Activated naive CD4-positive, alpha-beta T cell (primary cell): ENCODE measurements around the gene NFATC1.
A peak's percentile ranks its signal among the peaks of the same experiment; 100 is the strongest.

Source experiments
- DNase-seq, 4 experiments: peaks; one replicate each; lab custom pipeline; 2025; lab: John Stamatoyannopoulos, UW

Gene NFATC1

DNA sequence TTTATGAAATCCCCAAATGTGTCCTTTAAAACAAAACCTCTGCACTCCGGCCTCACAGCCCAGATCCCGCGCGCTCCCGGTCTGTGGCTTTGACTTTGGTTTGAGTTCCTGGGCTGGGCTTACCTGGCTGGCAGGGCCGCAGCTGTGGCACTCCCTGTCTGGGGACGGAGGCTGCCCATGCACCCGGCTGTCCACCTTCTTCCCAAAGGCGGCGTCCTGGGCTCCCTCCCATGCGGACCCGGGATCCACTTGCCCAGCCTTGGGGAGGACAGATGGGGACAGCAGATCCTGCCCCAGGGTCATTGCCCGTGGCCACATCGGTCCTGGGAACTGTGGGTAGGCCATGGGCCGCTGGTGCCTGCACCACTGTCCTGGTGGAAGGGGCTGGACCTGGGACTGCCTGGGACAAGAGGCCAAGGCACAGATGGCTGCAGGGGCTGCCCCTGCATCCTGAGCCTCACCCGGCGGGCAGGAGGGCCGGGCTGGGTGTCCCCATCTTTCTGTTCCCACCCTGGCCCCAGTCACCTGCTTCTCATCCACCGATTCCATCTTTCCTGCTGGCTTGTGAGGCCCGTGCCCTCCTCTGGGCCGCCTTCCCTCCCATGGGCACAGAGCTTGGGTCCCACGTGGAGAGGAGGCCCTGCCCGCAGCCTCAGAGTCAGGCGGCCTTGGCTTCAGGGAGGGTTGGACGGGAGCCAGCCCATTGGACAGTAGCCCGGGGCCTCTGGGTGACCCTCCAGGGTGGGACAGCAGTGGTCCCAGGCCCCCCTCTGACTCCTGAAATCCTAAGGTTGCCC lies 27.7 kb downstream of the NFATC1 start:
- no peak for DNase-seq

DNA sequence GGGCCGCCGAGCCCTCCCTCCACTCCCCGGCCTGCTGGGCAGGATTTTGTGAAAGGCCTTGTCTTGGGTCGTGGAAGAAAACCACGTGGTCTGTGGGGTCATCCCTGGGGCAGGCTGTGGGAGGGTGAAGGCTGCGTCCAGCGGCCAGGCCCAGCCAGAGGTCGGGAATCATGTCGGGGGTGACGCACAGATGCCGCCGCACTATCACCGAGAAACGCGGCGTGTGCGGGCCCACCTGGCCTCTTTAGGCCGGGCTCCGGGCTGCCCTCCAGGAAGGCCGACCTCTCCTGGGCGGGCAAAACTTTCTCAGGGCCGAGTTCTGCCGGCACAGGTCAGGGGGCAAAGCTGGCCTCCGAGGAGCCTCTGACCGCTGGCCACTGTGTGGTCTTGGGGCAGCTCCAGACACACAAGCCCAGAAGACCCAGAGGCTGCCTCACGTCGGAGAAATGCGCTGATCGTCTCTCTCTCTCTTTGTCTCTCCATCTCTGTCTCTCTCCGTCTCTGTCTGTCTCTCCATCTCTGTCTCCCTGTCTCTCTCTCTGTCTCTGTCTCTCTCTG lies 28.4 kb downstream of the NFATC1 start:
- DNase-seq = no peak

DNA sequence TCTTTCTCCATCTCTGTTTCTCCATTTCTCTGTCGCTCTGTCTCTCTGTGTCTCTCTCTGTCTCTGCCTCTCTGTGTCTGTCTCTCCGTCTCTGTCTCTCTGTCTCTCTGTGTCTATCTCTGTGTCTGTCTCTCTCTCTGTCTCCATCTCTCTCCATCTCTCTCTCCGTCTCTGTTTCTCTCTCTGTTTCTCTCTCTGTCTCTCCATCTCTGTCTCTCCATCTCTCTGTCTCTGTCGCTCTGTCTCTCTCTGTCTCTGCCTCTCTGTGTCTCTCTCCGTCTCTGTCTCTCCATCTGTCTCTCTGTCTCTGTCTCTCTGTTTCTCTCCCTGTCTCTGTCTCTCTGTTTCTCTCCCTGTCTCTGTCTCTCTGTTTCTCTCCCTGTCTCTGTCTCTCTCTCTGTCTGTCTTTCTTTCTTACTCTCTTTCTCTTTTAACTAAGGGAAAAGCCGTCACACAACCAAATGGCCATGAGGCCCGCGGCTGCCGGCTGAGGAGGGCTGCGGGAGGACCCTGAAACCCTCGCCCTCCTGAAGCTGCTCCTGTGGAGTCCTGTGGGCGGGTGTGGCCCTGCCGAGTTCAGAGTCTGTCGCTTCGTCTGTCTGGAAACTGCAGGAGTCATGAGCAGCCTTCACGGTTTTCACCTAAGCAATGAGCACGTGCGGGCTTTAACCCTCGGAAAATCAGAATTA lies 29.3 kb downstream of the NFATC1 start:
- DNase-seq = no peak

DNA sequence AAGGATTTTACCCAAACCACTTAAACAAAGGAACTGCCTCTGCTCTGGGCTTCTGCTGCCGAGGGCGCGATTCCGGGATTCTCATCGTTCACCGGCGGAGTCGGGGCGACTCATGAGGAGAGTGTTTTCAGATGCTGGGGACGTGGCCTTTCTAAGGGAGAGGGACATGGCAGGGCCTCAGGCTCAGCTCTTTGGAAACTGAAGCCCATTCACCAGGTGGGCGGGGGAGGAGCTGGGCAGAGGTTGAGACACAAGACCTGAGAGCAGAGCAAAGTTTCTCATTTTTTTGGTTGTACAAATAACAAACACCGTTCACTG lies 29.8 kb downstream of the NFATC1 start:
- DNase-seq = no peak

DNA sequence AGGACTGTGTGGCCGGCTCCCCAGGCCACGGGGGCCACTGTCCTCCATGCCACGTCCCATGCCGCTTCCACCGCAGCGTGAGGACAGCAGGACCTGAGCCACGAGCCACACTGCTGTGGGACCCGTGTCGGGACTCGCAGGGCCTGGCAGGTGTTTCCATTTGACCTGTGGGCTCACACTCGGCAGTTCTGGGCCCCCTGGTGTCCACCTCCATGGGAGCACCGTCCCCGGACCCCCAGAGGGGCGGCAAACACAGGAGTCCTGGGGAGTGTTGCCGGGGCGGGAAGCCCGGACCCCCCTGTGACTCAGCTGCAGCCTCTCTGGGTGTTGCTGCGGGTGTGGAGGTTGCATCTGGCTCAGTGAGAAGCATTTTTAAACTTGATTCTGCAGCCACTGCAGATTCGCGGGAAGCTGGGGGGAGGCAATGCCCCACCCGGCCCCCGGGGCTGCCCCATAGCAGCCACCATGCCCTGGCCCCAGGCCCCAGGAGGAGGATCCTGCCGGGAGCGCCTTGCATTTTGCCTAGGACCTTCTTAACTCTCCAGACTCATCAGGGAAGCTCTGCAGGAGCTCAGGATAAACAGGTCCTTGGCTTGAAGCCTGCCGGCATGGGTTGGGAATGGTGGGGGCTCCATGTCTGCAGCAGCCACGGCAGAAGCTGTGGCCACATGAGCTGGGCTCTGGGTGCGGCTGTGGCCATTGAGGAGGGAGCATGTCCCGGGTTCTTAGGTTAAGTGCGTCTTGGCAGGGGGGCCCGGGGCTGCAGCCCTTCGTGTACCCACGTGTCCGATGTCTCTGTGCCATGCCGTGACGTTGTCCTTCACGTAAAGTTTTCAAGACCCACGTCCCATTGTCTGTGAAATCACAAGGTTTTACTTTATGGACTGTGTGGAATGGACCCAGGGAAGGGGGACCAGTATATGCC lies 30.9 kb downstream of the NFATC1 start:
- no peak for DNase-seq

DNA sequence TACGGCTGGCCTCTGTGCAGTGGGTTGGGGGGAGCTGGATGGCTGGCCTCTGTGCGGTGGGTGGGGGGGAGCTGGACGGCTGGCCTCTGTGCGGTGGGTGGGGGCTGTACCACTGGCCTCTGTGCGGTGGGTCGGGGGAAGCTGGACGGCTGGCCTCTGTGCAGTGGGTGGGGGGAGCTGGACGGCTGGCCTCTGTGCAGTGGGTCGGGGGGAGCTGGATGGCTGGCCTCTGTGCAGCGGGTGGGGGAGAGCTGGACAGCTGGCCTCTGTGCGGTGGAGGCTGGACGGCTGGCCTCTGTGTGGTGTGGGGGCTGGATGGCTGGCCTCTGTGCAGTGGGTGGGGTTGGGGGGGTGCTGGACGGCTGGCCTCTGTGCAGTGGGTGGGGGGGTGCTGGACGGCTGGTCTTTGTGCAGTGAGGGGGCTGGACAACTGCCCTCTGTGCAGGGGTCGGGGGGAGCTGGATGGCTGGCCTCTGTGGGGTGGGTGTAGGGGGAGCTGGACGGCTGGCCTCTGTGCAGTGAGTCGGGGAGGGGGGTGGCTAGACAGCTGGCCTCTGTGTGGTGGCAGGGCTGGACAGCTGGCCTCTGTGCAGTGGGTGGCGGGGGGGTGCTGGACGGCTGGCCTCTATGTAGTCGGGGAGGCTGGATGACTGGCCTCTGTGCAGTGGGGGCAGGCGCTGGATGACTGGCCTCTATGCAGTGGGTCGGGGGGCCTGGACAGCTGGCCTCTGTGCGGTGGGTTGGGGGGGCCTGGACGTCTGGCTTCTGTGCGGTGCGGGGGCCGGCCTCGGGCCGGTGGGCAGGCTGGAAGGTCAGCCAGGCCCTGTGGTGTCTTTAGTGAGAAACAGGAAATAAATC lies 31.9 kb downstream of the NFATC1 start:
- DNase-seq = no peak

DNA sequence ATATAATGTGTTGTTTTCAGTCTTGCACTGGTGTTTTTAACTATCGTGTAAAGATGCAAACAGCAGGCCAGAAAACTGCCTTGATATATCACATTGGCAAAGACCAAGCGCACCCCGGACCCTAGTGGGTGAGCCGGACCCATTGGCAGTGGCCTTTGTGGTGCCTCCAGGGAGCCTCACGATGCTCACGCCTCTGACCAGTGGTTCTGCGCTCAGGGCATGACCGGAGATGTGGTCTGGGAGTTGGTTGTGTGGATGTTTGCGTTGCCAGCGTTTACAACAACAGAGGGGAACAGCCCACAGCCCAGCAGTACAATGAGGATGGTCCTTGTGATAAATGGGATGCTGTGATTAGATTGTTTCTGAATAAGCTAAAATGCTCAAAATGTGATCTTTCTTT lies 32.6 kb downstream of the NFATC1 start:
- DNase-seq = no peak

DNA sequence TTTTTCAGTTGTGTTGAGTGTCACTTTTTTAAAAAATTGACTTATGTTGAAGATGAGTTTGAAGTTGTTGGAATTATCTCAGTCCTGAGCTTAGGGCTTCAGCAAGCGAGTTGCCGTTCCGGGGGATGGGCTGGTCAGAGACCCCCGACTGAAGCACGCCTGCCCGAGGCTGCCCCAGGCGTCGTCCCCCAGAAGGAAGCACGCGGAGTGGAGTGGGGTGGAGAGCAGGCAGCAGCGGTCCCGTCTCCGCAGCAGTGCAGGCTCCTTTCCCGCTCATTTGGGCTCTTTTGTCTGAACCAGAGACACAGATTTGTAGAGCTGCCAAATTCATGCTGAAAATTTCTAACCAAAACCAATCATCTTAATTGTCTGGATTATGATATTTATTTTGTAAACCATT lies 33.7 kb downstream of the NFATC1 start:
- DNase-seq = no peak

DNA sequence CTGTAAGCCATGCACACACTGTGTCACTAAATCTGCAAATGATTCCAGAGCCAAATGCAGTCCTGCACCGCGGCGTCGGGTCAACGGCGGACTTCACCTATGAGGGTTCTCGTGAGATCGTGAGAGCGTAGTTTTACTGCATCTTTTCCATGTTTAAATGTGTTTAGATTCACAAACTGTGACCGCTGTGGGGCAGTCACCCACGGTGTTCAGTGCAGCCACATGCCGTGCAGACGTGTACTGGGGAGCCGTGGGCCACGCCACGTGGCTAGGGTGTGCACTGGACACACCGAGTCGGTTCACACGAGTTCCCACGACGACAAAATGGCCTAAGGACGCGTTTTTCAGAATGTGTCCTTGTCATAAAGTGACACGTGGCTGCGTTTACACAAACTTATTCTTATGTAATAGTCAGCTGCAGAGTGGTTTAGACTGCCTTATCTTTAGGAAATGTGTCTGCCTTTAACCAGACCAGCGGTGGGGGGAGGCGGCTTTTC lies 34.1 kb downstream of the NFATC1 start:
- DNase-seq = no peak

DNA sequence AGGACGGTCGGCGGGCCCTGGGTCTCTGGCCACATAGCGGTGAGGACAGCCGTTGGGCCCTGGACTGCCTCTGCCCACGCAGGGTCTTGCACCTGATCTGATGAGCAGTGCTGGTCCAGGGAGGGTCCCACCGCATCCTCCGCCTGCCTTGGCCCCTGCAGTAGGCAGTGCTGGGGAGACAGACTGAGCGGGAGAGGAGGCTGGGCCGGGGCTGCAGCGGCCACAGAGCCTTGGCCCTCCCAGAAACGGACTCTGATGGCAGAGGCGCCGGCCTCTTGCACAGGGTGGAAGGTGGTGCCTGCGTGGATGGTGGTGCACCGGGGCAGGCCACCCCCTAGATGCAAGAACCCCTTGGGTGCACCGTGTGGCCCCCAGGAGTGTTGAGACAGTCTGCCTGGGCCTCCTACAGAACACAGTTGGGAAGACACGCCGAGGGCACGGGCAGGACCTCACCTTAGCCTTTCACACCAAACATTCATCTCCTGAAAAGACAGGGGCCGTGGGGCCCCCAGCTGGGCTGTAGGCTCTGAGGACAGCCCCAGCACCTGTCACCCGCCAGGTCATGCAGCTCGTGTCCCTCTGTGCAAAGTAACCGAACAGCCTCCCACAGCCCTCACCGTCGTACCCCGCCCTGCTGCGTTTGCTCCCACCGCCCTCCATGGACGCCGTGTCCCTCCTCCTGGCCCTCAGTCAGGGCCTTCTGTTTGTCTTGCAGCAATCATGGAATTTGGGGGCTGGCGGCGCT lies 36.8 kb downstream of the NFATC1 start:
- DNase-seq = no peak

DNA sequence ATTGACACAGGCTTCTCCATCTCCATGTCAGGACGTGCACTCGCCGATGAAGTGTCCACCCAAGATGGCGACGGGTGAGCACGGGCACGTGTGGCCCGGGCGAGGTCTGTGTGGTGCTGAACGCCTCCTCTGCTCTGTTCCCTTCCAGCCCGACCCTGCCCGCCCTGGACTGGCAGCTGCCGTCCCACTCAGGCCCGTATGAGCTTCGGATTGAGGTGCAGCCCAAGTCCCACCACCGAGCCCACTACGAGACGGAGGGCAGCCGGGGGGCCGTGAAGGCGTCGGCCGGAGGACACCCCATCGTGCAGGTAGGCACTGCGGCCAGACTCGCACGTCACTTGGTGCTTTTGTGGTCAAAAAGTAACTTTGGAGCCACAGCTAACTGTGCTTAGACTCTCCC lies 37.7 kb downstream of the NFATC1 start:
- DNase-seq = no peak

DNA sequence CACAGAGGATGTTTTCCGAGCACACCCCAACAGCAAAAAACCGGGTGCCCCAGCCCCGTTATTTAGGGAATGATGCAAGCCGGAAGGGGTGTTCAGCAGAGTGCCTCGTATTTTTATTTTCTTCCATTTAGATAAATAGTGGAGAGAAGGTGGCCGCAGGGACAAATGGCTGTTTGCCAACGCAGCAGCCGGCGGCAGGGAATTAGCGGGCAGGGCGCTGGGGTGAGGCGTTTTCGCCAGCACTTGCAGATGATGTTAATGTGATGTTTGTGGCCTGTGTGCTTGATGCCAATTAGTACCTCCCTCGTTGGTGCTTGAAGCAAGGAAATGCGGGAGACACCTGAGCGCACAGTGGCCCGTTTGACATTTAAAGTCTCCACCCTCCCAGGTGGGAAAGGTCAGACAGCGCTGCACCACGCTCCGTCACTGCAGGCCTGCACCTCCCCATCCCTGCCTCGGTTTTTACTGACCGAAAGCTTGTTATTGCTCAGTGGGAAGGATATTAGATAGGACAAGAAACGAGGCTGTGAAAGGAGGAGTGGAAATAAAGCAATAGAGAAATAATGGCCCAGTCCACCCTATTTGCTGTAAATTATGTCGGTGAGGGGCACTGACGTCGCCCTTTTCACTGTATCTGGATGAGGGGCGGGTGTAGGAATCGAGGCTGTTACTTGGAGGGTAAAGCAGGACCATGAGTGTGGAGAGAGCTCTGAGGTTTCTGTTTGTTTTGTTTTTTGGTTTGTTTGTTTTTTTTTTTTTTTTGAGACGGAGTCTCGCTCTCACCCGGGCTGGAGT lies 39.1 kb downstream of the NFATC1 start:
- no peak for DNase-seq

DNA sequence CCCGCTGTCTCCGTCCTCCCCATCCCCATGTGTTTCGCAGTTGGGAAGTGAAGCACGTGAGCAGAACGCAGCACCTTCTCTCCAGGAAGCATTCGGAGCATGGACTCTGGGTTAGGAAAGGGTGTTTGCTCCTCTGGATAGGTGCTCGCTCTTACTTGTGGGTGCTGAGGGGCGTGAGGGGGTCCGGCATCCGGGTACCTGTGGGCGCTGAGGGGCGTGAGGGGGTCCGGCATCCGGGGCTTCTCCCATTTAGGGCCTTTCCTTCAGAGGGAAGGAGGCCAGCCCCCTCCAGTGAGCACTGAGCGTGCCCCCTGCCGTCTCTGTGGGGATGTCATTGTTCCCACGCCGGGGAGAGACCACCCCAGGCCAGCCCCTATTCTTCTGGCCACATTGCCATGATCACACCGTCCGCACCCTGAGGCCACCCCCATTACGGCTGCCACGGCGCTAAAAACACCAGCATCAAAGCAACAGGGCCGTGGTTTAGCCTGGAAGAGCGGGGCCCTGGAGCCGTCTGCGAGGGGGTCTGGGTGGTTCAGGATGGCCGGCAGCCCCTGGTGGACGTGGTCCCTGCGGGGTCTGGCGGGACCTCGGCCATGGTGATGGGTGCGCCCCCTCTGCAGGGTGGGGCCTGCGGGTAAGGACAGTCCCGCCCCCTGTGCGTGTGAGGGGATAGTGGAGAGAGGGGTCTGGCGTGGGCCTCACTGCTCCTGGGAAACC lies 41.0 kb downstream of the NFATC1 start:
- no peak for DNase-seq

DNA sequence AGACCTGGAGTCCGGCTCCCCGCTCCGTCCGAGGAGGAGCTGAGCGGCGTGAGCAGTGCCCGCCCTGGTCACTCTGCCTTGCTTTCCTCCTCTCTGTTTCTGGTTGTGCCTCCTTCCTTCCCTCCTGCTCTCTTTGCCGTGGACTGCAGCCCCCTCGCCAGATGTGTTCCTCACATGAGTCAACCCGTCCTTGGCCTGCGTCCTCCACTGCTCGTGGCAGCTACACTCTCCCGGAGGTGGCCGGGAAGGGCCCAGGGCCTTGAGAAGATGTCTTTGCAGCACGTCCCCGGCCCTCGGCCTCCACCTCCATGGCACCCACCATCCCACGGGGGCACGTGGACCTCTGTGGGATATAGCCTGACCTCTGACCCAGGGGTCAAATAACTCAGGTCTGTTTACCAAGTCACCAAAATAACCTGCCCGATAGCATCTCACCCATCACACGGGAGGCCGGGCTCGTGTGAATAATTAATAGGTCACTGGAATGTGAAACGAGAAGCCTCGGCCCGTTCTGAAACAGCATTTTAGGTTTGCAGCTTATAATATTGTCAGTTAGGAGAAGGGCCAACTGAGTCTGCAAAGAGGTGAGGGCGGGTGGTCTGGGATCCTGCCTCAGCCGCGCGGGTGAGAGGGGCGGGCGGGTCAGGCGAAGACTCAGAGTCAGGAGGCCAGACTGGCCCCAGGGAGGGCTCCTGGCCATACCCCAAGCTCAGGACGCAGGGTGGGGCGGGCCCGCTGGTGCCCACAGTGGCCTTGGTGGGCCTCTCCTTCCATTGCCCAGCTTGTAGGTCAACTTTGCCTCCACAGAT lies 42.6 kb downstream of the NFATC1 start:
- DNase-seq = no peak

DNA sequence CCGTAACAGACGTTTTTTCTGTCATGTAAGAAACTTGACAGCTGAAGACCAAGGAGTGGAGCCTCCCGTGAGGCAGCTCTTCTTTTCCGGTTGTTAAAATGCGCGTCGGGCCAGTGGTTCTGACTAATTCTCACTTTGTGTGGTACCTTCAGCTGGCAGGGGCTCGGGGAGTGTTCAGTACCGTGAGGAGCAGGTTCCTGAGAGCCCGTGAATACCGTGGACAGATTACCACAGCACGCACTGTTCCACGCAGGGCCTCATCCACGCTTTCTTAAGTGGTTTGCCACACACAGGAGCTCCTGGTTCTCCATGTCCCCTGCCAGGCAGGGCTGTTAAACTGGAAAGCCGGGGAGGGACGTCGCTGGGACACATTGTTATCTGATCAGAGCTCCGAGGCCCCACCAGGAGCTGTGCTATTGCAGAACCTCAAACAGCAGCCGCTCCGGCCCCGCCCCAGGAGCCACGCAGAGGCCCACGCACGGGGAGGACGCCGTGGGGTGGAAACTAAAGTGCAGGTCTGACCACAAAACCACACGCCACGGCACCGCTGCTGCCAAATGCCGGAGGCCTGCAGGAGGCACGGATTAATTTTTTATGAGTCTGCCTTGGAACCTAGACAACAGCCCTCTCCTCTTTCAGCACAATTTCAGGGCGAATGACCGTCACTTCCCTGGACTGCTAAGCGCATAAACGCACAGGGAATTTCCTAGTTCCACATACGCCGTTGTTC lies 43.3 kb downstream of the NFATC1 start:
- DNase-seq = peak in 1 of 4 experiments; percentile 30

DNA sequence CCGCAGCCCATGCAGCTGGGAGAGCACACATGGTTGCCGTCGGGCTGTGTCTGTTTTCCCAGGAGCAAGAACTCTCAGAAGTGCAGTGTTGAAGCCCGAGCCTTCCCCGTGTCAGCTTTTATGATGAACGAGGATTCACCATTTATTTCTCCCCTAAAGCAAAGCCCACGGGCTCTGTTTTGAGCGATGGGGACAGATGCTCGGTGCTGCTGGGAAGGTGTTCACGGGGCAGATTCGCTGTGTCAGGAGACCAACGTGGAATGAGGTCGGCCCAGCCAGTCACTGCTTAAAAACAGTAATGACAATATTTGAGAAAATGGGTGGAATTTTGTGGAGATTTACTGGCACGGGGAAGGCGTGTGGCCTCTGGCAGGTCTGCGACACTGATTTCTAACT lies 43.9 kb downstream of the NFATC1 start:
- no peak for DNase-seq

DNA sequence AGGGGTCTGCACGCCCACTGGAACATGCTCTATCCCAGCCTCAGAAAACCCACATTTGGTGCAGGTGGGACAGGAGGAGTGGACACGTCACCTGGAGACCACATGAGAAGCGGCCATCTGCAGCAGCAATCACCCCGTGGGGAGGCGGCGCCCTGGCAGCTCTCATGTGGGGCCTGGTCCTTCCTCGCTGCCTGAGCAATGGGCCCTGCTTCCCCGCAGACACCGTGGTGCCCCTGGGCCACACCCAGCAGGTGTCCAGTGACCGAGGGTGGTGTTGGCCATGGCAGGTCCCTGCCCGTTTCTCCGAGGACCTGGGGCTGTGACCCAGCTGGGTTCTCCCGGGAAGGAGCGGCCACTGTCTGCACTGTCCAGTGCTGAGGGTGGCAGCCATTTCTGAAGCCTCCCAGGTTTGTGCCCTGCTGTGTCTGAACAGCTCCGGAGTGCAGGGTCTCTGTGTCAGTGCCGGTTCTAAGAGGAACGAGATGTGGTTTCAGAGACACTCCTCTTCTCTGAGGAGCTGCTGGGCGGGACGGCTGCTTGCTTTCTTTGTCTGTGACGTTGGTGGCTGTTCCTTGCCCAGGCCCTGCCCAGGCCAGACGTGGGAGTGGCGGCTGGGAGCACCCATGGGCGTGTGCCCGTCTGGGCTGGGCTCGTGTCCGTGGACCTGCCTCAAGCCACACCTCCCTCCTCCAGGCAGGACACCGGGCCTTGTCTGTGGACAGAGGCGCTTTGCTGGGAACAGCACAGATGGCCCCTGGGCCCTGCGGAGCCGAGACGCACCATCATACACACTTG lies 44.8 kb downstream of the NFATC1 start:
- no peak for DNase-seq
